RWPE2 (cell line): ENCODE data around the gene B4GALT3.
A peak's percentile ranks its signal among the peaks of the same experiment; 100 is the strongest.

Experiments used
- ATAC-seq: fragments of 200-7000 bp; cut with Tn5 transposase; 3 replicates; pipeline ENCODE4 v1.9.1; 2021; ENCODE audit warnings: low read depth
- DNase-seq: peaks from one replicate; pipeline ENCODE4 v3.0.0-alpha.2; 2020; ENCODE audit warnings: low spot score
- H3K27ac ChIP-seq: fragments of 450-650 bp; 2 replicates; pipeline ENCODE4 v1.5.1; 2017; ENCODE audit warnings: mild to moderate bottlenecking; ENCODE audit not compliant: poor library complexity, severe bottlenecking
- H3K27me3 ChIP-seq: fragments of 250-450 bp; sonication (Bioruptor Pico); 2 replicates; pipeline ENCODE4 v1.5.1; 2021; ENCODE audit warnings: mild to moderate bottlenecking, moderate library complexity; ENCODE audit not compliant: insufficient read depth, poor library complexity, severe bottlenecking
- H3K36me3 ChIP-seq: fragments of 250-450 bp; sonication (Bioruptor Pico); 2 replicates; pipeline ENCODE4 v1.5.1; 2020; ENCODE audit warnings: low read depth, mild to moderate bottlenecking, moderate library complexity
- H3K4me1 ChIP-seq: fragments of 250-450 bp; sonication (Bioruptor Pico); 2 replicates; pipeline ENCODE4 v1.5.1; 2021; ENCODE audit warnings: mild to moderate bottlenecking, moderate library complexity; ENCODE audit not compliant: insufficient read depth, poor library complexity, severe bottlenecking
- H3K4me3 ChIP-seq: fragments of 250-450 bp; sonication (Bioruptor Pico); 2 replicates; pipeline ENCODE4 v1.5.1; 2021; ENCODE audit warnings: mild to moderate bottlenecking, moderate library complexity; ENCODE audit not compliant: severe bottlenecking
- H3K9me3 ChIP-seq: fragments of 250-450 bp; sonication (Bioruptor Pico); 2 replicates; pipeline ENCODE4 v1.5.1; 2021; ENCODE audit warnings: mild to moderate bottlenecking, moderate library complexity; ENCODE audit not compliant: severe bottlenecking
- CTCF ChIP-seq: fragments of 450-650 bp; IDR thresholded peaks from one replicate; pipeline ENCODE4 v1.5.1; 2017; ENCODE audit warnings: mild to moderate bottlenecking, moderate library complexity; ENCODE audit not compliant: poor library complexity, severe bottlenecking

Gene B4GALT3

GRCh38 chr1:161215076-161215475, 37.8 kb upstream of the B4GALT3 start, which contains the start of gene FCER1G:
Gene FCER1G, plus strand, starts transcription at chr1:161215295. Its CDS starts 27 bp downstream, at chr1:161215322.
- ATAC-seq (no peak), DNase-seq (no peak)
- TF ChIP-seq CTCF, result no peak
- Histone ChIP-seq H3K4me3 (no peak within 1 kb of the TSS), H3K27ac (no peak within 1 kb of the TSS), H3K9me3 (no peaks in the 10 kb centered on the region), H3K36me3 (peaks cover 46% of the 10 kb centered on the region), H3K27me3 (no peaks in the 10 kb centered on the region), H3K4me1 (no peaks in the 10 kb centered on the region)

GRCh38 chr1:161214369-161214768, 37.1 kb upstream of the B4GALT3 start:
- no peak for ATAC-seq
- Histone ChIP-seq H3K27ac (no peak overlapping the region), H3K4me3 (no peak overlapping the region), H3K36me3 (peaks cover 53% of the 10 kb centered on the region), H3K4me1 (no peaks in the 10 kb centered on the region), H3K9me3 (no peaks in the 10 kb centered on the region), H3K27me3 (no peaks in the 10 kb centered on the region)
- DNase-seq, result no peak
- TF ChIP-seq CTCF, result no peak

GRCh38 chr1:161209790-161210409, 32.6 kb upstream of the B4GALT3 start:
- Histone ChIP-seq H3K9me3 (no peaks in the 10 kb centered on the region), H3K27me3 (no peaks in the 10 kb centered on the region), H3K4me3 (no peak overlapping the region), H3K4me1 (no peaks in the 10 kb centered on the region), H3K36me3 (peaks cover 91% of the 10 kb centered on the region), H3K27ac (no peak overlapping the region)
- DNase-seq, result no peak
- ATAC-seq, result peak; percentile 94
- TF ChIP-seq CTCF, result peak; percentile 91

GRCh38 chr1:161207173-161207572, 29.9 kb upstream of the B4GALT3 start:
- no peaks in the 10 kb centered on the region for H3K27me3 ChIP-seq
- H3K36me3 ChIP-seq, result peaks cover 84% of the 10 kb centered on the region
- no peak overlapping the region for H3K27ac ChIP-seq
- DNase-seq, result no peak
- no peak for TF ChIP-seq CTCF
- no peaks in the 10 kb centered on the region for H3K4me1 ChIP-seq
- no peak for ATAC-seq
- no peak overlapping the region for H3K4me3 ChIP-seq
- H3K9me3 ChIP-seq, result no peaks in the 10 kb centered on the region

- H3K27me3 ChIP-seq, result no peaks in the 10 kb centered on the region
- H3K36me3 ChIP-seq, result peaks cover 78% of the 10 kb centered on the region
- H3K9me3 ChIP-seq, result no peaks in the 10 kb centered on the region
- no peak for ATAC-seq
- H3K27ac ChIP-seq, result no peak overlapping the region
- DNase-seq, result no peak
- H3K4me3 ChIP-seq, result no peak overlapping the region
- H3K4me1 ChIP-seq, result peaks cover 2% of the 10 kb centered on the region
- no peak for TF ChIP-seq CTCF
Measured at GRCh38 chr1:161206411-161207140, 29.3 kb upstream of the B4GALT3 start.
